Lower leg skin (tissue), 3 donors: ENCODE data around the gene STAT3.

Source experiments
- CTCF ChIP-seq, 3 donors: fragments of 450-650 bp; IDR thresholded peaks; one replicate each; pipeline ENCODE4 v1.5.1; 2016; ENCODE audit warnings: antibody characterized with exemption in 3 of 3, mild to moderate bottlenecking in 3 of 3, moderate library complexity in 2 of 3
- POLR2A ChIP-seq, 2 donors: fragments of 450-650 bp; IDR thresholded peaks; one replicate each; pipeline ENCODE4 v1.6.1; 2016 to 2017; ENCODE audit warnings: antibody characterized with exemption in 2 of 2, mild to moderate bottlenecking in 1 of 2, moderate library complexity in 1 of 2

GRCh38 chr17:42422412-42422957, 34.2 kb upstream of the STAT3 start:
- TF ChIP-seq POLR2A (IDR thresholded peaks at IDR 0.05), result no peak
- no peak for TF ChIP-seq CTCF (IDR thresholded peaks at IDR 0.05)
